CMK (cell line): ENCODE measurements around the gene IL24.

ENCODE experiments used
- DNase-seq: peaks from one replicate; pipeline ENCODE4 v3.0.0-alpha.2; 2010; ENCODE audit warnings: low read depth

The IL24 gene

GRCh38 chr1:206880314-206880713 lies 16.9 kb upstream of the IL24 start:
- DNase-seq = no peak

- DNase-seq = no peak
Measured at GRCh38 chr1:206882555-206882954, 14.7 kb upstream of the IL24 start.

GRCh38 chr1:206883160-206883559 lies 14.1 kb upstream of the IL24 start:
- DNase-seq = no peak

- no peak for DNase-seq
Measured at GRCh38 chr1:206883876-206884275, 13.4 kb upstream of the IL24 start.

- DNase-seq = no peak
Measured at GRCh38 chr1:206885341-206886060, 11.7 kb upstream of the IL24 start.

- DNase-seq = no peak
Measured at GRCh38 chr1:206886831-206887230, 10.4 kb upstream of the IL24 start.

- DNase-seq = no peak
Measured at GRCh38 chr1:206887701-206888100, 9.5 kb upstream of the IL24 start.

- DNase-seq = no peak
Measured at GRCh38 chr1:206890125-206891060, 6.8 kb upstream of the IL24 start.

GRCh38 chr1:206891412-206891811 lies 5.8 kb upstream of the IL24 start:
- no peak for DNase-seq

- no peak for DNase-seq
Measured at GRCh38 chr1:206892351-206892984, 4.8 kb upstream of the IL24 start.

- no peak for DNase-seq
Measured at GRCh38 chr1:206893380-206893779, 3.9 kb upstream of the IL24 start.

GRCh38 chr1:206895325-206895724 lies 1.9 kb upstream of the IL24 start:
- no peak for DNase-seq

- DNase-seq = no peak
Measured at GRCh38 chr1:206895837-206896242, 1.4 kb upstream of the IL24 start.

GRCh38 chr1:206896261-206896660 lies 982 bp upstream of the IL24 start:
- no peak for DNase-seq

GRCh38 chr1:206898089-206898914 lies 1.1 kb downstream of the IL24 start:
- DNase-seq = no peak

- DNase-seq = no peak
Measured at GRCh38 chr1:206898915-206899431, 1.7 kb downstream of the IL24 start.

GRCh38 chr1:206899717-206900116 lies 2.5 kb downstream of the IL24 start:
- DNase-seq = no peak

- no peak for DNase-seq
Measured at GRCh38 chr1:206900149-206900548, 2.9 kb downstream of the IL24 start.

- DNase-seq = no peak
Measured at GRCh38 chr1:206901944-206902343, 4.7 kb downstream of the IL24 start.

GRCh38 chr1:206902702-206903101 lies 5.5 kb downstream of the IL24 start:
- no peak for DNase-seq

GRCh38 chr1:206903687-206904086 lies 6.4 kb downstream of the IL24 start:
- no peak for DNase-seq
